8988T (cell line): Measurements from ENCODE around the gene TRIM34.
"Not testable (repeated sequence)": the region's sequence is repeated elsewhere in the genome, so short reads cannot be mapped to it uniquely, and the experiment has no call there.

Experiments
- DNase-seq: peaks from one replicate; pipeline ENCODE4 v3.0.0; 2011

TRIM34 gene, protein sequence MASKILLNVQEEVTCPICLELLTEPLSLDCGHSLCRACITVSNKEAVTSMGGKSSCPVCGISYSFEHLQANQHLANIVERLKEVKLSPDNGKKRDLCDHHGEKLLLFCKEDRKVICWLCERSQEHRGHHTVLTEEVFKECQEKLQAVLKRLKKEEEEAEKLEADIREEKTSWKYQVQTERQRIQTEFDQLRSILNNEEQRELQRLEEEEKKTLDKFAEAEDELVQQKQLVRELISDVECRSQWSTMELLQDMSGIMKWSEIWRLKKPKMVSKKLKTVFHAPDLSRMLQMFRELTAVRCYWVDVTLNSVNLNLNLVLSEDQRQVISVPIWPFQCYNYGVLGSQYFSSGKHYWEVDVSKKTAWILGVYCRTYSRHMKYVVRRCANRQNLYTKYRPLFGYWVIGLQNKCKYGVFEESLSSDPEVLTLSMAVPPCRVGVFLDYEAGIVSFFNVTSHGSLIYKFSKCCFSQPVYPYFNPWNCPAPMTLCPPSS

DNA sequence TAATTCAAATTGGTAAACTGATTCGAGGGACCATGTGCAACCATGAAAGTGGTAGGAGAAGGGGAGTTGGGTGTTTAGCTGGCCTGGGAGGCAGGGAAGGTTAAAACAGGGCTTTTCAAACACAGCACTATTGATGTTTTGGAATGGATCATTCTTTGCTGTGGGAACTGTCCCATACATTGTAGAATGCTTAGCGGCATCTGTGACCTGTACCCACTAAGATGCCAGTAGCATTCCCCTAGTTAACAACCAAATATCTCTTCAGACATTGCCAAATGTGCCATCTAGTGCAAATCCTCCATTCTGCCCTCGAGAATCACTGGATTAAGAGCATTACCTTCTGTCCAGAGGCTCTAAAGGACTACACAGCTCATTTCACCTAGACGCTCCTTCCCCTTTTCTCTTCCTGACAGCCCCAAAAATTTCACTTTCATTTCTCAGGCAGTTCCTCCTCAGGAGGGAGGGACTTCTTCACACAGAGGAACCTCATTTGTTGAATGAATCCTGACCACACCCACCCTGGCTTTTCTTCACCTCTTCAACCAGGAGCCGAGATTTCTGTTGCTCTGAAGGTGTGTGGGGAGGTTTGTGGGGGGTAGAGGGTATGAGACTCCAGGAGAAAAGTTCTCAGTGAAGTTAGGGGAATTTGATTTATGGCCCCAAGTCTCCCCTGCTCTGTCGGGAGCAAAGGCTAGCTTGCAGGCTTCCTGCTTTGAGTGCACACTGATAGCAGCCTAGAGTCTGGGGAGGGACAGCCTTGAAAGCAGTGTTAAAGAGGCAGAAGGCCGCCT, at the start of gene TRIM34:
Gene TRIM34, plus strand, starts transcription at position 513 of the 791 bp plus-strand sequence. CDS start 7,331 bp downstream, outside the sequence.
- peak; percentile 52 for DNase-seq

DNA sequence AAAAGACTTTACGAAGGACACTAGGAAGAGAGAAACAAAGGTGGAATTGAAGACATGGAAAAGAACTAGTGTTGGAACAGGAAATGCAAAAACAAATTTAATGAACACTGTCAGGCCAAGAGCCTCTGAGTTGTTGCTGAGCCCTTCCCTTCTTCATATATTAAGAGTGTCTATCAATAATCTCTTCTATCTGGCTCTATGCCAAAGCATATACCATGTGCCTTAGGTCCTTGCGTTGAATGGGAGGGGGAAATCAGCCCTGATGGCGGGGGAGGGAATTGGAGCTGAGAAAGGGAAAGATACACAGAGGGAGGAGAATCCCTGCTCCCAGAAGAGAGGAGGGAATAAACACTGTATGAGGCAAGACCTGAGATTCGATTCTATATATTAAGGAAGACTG, 49.6 kb upstream of the TRIM34 start:
- DNase-seq, result no peak

DNA sequence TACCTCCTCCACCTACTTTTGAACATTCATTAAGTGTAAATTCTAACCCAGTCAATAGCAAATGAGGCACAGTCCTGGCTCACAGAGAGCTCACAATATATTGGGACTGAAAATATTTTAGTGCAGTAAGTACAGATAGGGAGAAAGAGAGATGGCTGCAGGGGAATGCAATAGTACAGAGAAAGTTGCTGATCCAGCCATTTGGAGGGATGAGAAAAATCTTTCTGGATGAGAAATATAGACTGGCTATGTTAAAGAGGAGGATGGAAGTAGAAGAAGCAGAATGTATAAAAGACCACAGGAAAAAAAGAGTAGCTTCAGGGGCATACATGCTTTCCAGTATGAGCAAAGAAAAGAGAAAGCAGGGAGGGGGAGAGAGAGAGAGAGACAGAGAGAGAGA, 47.7 kb upstream of the TRIM34 start:
- no peak for DNase-seq

DNA sequence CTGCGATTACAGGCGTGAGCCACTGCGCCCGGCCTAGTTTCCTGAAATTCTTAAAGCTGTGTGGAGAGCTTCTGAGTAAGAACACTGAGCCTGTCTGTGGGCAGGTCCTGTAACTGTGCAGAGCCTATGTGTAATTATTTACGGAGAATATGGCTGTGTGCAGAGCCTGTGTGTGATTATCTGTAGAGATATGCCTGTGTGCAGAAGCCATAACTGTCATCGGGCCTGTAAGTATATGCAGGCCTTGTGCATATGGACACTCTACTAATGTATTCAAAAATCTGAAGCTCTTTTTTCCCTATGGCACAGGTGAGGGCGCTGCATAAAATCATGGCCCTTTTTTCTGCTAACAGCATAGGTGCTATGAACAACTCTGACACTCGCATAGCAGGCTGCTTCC, 44.2 kb upstream of the TRIM34 start, which contains the start of gene OR52B6:
Gene OR52B6, plus strand, starts transcription at position 301 of the 400 bp plus-strand sequence. Its CDS starts 0 bp downstream, at position 301.
- no peak for DNase-seq

DNA sequence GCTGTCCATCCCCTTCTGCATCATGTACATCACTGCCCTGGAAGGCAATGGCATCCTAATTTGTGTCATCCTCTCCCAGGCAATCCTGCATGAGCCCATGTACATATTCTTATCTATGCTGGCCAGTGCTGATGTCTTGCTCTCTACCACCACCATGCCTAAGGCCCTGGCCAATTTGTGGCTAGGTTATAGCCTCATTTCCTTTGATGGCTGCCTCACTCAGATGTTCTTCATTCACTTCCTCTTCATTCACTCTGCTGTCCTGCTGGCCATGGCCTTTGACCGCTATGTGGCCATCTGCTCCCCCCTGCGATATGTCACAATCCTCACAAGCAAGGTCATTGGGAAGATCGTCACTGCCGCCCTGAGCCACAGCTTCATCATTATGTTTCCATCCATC, 43.8 kb upstream of the TRIM34 start:
- no peak for DNase-seq

DNA sequence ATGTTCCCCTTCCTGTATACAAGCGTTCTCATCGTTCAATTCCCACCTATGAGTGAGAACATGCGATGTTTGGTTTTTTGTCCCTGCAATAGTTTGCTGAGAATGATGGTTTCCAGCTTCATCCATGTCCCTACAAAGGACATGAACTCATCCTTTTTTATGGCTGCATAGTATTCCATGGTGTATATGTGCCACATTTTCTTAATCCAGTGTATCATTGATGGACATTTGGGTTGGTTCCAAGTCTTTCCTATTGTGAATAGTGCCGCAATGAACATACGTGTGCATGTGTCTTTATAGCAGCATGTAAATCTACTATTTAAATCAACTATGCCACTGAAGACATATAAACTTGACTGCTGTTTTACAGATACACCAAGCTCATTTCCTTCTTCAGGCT, 40.3 kb upstream of the TRIM34 start:
- not testable (repeated sequence) for DNase-seq

DNA sequence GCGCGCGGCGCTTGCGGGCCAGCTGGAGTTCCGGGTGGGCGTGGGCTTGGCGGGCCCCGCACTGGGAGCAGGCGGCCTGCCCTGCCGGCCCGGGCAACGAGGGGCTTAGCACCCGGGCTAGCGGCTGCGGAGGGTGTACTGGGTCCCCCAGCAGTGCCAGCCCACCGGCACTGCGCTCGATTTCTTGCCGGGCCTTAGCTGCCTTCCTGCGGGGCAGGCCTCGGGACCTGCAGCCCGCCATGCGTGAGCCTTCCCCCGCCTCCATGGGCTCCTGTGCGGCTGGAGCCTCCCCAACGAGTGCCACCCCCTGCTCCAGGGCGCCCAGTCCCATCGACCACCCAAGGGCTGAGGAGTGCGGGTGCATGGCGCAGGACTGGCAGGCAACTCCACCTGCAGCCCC, 34.9 kb upstream of the TRIM34 start:
- not testable (repeated sequence) for DNase-seq

DNA sequence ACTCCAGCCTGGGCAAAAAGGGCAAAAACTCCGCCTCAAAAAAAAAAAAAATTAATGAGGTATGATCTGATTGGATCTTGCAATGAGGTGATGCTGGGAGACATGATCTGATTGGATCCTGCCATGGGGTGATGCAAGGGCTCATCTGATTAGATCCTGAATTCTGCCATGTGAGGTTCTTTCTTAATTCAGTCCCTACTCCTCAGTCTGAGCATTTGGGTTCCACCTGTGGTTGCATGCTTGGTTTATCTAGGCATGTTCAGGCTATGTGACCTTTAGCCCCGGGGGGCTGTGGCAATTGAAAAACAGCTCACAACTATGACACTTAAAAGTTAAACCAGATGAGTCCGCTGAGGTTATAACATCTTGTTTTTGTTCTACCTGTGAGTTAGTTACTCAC, 33.2 kb upstream of the TRIM34 start:
- DNase-seq, result no peak

DNA sequence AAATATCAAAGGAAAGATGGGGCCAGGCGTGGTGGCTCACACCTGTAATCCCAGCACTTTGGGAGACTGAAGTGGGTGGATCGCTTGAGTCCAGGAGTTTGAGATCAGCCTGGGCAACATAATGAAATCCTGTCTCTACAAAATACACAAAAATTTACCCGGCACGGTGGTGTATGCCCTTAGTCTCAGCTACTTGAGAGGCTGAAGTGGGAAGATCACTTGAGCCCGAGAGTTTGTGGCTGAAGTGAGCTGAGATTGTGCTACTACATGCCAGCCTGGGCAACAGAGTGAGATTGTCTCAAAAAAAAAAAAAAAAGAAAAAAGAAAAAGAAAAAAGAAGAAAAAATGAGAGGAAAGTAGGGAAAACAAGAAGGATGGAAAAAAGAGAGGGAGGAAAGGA, 32.2 kb upstream of the TRIM34 start:
- DNase-seq, result no peak

DNA sequence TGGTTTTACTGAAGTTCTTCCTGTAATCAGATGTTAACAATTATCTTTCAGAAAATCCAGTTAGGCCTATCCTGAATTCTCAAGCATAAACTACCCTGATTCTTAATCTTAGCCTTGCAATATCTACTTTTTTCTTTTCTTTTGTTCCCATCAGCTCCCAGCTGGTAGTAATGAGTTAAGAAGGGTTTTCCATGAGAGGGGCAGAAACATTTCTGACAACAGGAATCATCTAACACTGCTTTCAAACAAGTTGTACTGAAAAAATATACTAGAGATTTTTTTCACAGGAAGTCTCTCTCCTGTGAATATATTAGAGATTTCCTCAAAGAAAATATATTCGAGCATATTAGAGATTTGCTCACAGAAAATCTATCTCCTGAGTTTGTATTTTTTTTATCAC, 31.7 kb upstream of the TRIM34 start:
- no peak for DNase-seq

DNA sequence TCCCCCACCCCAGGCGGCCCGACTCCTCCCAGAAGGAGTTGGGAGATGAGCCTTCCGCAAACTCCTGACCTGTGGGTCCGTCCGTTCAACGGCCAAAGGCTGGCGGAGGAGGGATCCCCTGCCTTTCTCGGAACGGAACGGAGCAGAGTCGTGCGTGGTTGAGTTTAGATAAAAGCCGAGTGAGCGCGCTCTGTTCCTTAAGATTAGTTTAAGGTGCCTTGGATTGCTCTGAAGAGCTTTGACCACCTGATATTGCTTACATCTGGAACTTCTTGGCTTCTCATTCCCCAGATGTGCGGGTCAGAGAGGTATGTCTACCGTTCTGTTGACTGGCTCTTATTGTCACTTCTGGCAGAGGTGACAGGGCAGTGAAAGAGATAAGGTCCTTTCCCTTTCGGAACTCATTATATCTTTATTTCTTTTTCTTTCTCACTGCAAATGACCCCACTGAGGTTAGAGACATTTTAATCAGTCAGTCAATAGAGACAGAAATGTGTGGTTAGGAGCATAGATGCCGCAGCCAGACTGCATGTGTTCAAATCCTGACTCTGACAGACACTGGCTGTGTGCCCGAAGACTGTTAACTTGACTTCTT, 28.1 kb upstream of the TRIM34 start, which contains the start of gene TRIM6:
Gene TRIM6, plus strand, starts transcription at position 31 of the 595 bp plus-strand sequence. Its CDS starts 261 bp downstream, at position 292.
- DNase-seq, result peak; percentile 28

DNA sequence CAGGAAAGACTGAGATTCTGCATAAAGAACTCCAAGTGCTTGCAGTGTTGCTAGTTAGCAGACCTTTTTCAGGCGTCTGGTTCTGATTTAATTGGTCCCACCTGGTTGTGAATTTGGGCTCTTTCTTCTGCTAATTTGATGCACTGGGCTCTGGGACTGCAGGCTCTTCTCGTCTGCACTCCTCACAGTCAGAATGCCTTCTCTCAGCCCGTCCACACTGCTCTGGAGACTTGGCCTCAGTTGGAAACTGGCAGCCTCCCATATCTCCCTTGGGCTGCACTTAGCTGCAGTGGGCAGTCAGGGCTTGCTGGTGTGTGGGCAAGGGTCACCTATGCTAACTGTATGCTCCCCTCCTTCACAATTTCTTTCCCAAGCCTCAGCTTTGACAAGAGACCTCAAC, 26.8 kb upstream of the TRIM34 start:
- no peak for DNase-seq

DNA sequence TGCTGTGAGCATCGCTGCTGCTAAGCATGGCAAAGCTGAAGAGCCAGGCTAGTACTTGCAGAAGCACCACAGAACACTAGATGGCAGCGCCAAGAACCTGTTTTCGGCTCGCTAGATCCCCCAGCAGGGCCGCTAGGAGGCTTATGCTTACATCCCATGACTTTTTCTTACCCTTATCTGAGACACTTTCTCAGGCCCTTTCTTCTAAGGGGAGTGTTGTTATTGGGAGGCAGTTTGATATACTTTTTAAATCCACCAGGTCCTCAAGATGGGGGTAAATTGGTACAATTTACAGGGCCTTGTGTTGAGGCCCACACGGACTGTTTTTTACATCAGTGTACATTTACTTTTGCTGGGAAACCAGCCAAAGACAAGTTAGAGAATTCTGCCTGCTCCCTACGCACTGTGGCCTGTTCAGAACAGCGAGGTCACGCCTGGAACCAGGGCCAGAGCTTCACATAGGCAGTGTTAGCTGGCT, 24.4 kb upstream of the TRIM34 start:
- peak; percentile 53 for DNase-seq

DNA sequence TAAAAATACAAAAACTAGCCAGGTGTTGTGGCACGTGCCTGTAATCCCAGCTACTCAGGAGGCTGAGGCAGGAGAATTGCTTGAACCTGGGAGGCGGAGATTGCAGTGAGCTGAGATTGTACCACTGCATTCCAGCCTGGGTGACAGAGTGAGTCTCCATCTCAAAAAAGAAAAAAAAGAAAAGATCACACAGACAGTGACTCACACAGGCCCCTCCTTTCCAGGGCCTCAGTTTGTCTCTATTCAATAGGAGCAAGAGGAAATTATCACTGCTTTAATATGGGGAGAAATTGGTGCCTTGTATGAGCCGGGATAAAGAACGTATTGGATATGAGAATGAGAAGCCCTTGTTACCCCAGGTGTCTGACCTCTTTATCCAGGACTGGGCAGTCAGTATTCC, 22.0 kb upstream of the TRIM34 start:
- not testable (repeated sequence) for DNase-seq

DNA sequence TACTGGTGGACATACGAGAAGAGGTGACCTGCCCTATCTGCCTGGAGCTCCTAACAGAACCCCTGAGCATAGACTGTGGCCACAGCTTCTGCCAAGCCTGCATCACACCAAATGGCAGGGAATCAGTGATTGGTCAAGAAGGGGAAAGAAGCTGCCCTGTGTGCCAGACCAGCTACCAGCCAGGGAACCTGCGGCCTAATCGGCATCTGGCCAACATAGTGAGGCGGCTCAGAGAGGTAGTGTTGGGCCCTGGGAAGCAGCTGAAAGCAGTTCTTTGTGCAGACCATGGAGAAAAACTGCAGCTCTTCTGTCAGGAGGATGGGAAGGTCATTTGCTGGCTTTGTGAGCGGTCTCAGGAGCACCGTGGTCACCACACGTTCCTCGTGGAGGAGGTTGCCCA, 21.5 kb upstream of the TRIM34 start:
- DNase-seq, result no peak

DNA sequence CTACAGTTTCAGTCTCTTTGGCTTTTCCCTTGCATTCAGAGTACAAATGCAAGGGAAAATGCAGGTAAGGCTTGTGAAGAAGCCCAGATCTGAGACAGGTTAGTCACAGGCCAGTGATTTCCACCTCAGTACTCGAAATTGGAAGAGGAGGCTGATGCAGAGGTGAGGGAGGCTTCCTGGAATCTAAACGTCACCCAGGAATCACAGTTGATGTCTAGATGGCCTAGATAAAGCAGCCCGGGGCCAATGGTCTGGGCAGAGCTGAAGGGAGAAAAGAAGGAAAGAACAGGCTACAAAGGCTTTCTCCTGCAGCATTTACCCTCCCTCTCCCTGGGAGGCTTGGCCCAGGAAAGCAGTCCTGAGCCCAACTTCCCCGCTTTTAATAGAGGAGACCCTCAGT, 19.9 kb upstream of the TRIM34 start:
- DNase-seq, result no peak

DNA sequence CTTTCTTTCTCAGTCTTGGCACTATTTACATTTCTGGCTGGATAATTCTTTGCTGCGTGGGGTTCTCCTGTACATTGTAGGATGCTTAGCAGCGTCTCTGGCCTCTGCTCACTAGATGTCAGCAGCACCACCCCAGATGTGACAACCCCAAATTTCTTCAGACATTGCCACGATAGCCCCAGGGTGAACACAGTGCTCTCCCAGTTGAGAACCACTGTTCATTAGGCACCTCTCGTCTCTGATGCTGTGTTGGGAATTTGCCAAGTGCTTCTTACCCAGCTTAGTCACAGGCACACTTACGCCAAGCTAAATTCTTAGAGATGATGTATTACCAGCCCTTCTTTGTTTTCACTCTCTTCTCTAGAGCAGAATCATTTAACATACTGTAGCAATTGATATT, 19.0 kb upstream of the TRIM34 start:
- no peak for DNase-seq

DNA sequence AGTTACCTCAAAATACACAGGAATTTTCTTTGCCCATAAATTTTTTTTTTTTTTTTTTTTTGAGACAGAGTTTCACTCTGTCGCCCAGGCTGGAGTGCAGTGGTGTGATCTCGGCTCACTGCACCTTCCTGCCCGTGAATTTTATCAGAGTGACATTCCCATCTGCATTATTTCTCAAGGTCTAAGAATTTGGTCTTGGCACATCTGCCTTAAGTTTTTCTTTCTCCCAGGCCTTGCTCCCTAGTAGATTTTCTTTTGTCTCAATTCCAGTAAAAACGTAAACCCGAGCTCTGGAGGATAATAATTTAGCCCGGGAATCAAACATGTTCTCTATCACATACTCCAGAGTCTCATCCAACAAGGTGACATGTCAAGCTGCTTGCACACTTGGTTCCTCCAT, 16.0 kb upstream of the TRIM34 start:
- no peak for DNase-seq

DNA sequence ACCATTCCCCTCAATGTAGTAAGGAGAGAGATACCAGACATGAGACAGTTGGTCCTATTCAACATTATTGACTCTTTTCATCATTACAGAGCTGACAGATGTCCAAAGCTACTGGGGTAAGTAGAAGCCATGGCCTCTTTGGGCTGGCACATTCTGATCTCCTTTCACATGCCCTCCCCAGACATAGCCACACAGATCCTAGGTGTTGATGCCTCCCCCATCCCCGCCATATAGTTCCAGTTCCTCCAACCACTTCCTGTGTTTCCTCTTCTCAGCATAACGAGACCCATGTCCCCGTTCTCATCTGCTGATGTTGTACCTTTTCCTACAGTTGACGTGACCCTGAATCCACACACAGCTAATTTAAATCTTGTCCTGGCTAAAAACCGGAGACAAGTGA, 14.4 kb upstream of the TRIM34 start:
- no peak for DNase-seq

DNA sequence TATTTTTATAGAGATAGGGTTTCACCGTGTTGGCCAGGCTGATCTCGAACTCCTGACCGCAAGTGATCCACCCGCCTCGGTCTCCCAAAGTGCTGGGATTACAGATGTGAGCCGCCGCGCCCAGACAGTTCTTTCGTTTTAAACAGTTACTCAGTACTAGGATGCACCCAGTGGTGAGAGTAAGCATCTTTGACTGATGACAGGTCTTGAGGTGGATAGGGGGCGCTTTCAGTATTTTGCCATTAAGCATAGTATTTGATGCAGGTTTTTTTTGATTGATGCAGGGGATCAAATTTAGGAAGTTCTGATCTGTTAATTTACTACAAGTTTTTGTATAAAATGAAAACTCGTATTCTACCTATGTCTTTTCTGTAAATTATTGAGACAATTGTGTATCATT, 13.2 kb upstream of the TRIM34 start:
- no peak for DNase-seq

DNA sequence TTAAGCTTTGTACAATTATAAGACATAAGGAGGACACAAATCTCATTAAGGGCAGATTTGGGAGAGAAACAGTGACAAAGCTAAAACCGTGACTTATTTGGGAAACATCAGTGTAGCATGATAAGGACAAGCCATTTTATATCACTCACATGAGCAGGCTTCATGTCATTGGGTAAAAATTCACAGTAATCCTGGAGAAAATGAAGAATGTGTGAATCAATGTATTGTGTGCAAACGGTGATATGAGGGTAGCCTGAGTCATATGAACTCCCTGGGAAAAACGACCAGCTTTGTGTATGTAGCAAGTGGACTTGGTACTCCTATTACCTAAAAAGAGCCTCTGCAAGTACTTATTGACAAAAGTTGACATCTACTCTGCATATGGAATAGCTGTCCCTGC, 6.0 kb upstream of the TRIM34 start:
- no peak for DNase-seq

DNA sequence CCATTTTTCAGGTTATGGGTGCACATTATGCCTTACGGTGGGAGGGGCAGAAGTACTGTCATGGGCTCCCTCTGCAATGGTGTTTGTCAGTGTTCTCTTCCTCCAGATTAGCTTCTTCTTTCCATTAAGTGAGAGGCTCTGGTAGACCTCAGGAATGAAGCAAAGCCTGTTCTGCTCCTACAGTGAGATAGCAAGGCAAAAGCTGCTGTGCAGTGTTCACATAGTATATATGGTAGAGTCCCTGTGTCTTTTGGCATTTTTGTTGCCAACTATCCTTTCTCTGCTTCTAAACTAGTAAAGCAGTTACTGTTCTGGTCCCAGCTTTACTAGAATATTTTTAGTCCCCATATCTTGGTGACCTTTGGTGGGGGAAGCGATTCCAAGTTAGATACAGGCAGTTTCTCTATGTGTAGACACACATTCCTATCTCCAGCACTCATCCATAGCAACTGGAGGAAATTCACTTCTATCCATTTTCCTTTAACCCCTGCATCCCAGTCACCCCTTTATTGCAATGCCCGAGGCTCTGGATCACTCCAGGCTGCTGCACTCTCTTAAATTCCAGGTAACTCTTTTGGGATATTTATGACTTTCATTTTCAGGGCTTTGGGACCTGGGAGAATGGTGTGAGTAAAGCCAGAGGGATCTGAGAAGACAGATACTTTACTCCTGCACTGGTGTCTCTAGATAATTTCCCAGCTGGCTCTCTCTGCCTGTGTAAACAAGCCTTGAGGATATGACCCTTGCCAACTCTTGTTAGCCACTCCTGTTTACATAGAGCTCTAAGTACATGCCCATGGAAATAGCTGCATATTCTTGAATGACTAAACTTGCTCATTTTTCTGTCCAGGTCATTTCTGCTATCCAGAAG, 3.9 kb upstream of the TRIM34 start:
- DNase-seq, result no peak
